ENCODE measurements around the gene DEFB110.

Gene DEFB110

DNA sequence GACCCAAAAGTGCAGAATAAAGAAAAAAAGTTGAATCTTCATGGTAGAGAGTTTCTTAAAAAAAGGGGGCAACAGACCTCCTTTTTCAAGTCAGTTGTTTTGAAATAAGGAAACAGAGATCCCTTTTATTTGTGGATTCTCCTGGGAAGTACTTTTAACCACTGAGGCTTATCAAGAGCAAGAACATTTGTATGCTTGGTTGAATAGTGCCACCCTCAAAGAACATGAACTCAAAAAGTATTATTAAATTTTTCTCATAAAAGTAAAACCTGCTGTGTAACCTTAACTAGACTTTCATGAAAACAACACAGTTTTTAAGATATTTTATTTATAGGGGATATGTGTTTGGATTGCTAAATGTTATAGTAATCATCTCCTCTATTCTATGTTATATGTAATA, at the start of gene DEFB110:
DEFB110 (minus strand) TSS at position 101 of the 400 bp plus-strand sequence; CDS start at position 42, 59 bp downstream.
- TF ChIP-seq, protein P1, sequence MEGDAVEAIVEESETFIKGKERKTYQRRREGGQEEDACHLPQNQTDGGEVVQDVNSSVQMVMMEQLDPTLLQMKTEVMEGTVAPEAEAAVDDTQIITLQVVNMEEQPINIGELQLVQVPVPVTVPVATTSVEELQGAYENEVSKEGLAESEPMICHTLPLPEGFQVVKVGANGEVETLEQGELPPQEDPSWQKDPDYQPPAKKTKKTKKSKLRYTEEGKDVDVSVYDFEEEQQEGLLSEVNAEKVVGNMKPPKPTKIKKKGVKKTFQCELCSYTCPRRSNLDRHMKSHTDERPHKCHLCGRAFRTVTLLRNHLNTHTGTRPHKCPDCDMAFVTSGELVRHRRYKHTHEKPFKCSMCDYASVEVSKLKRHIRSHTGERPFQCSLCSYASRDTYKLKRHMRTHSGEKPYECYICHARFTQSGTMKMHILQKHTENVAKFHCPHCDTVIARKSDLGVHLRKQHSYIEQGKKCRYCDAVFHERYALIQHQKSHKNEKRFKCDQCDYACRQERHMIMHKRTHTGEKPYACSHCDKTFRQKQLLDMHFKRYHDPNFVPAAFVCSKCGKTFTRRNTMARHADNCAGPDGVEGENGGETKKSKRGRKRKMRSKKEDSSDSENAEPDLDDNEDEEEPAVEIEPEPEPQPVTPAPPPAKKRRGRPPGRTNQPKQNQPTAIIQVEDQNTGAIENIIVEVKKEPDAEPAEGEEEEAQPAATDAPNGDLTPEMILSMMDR (IDR thresholded peaks at IDR 0.05): no peak
- Histone ChIP-seq H3K4me3 (no peak within 1 kb of the TSS), H3K27ac (no peak within 1 kb of the TSS)
- no peak for DNase-seq (ENCODE audit: low spot score)

DNA sequence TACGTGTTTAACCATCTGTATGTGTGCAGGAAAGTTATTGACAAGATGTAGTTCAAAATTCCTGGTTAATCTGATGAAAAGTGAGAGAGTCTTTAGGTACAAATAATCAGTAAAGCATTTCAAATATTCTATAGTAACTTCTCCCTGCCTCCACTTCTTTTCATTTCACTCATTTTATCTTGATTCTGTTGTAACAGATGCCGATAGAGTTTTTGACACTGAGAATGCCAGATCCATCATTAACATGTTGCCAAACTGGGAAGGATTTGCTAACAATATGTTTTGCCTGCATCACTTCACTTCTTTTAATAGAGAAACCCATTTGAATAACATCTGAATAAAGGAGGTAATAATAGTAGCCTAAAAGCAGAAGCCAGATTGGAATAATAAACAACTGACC, 48.3 kb upstream of the DEFB110 start:
- TF ChIP-seq, protein P1 (IDR thresholded peaks at IDR 0.05): no peak
- no peak overlapping the region for H3K4me3 ChIP-seq
- no peak overlapping the region for H3K27ac ChIP-seq
- no peak for DNase-seq (ENCODE audit: low spot score)

DNA sequence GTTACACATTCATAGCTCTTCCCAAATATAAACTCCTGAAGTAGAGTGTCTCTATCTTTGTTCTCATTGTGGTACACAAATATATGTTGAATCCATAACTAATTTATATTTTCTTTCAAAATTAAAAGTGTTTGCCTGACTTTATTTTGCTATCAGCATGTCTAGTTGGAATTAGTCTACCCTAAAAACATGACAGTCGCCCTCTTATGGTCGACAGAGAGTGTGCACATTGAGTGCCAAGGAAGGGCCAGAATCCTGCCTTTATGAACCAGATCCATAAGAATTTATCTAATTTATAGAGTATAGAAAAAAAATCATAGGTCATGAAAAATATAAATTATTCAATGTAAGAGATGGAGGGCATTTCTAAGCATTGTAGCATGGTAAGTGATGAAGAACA, 40.3 kb upstream of the DEFB110 start:
- no peak overlapping the region for H3K27ac ChIP-seq
- TF ChIP-seq, protein P1 (IDR thresholded peaks at IDR 0.05): no peak
- no peak for DNase-seq (ENCODE audit: low spot score)
- no peak overlapping the region for H3K4me3 ChIP-seq

DNA sequence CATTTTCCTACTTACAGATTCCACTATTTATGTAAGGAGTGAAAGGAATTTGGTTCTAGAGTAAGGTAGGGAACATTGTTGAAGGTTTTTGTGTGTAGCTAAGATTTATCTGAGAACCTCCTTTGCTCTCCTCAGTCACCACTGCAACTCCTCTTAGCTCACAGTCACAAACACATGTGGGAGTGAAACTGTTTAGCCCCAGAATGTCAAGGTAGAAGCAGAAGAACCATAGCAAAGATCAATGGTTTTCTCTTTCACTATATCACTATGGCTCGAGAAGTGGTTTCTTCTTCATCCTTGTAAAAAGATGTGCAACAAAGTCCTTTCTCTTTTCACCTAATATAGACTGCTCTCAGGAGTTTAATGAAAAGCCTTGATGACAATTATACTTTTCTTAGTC, 34.4 kb upstream of the DEFB110 start:
- Histone ChIP-seq H3K4me3 (no peak overlapping the region), H3K27ac (no peak overlapping the region)
- no peak for DNase-seq (ENCODE audit: low spot score)
- TF ChIP-seq, protein P1 (IDR thresholded peaks at IDR 0.05): no peak

DNA sequence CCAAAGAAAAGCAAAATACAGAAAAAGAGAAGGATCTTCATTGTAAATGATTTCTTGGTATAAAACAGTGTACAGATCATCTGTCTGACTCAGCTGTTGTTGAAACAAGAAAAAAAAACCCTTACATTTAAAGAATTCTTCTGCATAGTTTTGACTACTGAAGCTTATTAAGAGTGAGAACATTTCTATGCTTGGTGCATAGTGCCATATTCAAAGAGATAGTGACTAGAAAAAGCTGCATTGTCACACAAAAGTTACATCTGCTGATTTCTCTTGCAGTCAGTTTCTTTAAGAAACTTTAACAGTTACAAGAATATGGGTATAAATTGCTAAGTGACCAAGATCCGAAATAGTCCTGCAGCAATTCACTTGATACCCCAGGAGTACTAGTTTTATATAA, 28.0 kb upstream of the DEFB110 start, which contains the start of gene DEFB112:
DEFB112 (minus strand) TSS at position 101 of the 400 bp plus-strand sequence; CDS start at position 41, 60 bp downstream.
- TF ChIP-seq, protein P1 (IDR thresholded peaks at IDR 0.05): no peak
- no peak for DNase-seq (ENCODE audit: low spot score)
- H3K4me3 ChIP-seq: no peak within 1 kb of the TSS
- H3K27ac ChIP-seq: no peak within 1 kb of the TSS

DNA sequence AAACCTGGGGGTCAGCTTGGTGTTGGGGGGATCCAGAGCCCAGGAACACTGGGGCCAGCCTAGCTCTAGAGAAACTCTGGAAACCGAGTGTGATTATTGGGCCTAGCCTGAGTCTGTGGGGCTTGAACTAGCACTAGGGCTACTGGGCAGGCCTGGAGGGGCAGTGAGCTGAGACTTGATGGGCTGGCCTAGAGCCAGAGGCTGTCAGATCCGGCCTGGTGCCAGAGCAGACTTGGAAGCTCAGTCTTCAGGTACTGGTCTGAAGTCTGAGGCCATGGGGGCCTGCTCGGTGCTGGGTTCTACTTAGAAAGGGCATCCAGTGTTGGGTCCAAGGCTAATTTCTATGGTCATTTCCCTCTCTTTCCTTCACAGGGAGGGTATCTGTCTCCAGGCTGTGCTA, 25.2 kb upstream of the DEFB110 start:
- no peak for DNase-seq (ENCODE audit: low spot score)
- H3K27ac ChIP-seq: no peak overlapping the region
- TF ChIP-seq, protein P1 (IDR thresholded peaks at IDR 0.05): no peak
- no peak overlapping the region for H3K4me3 ChIP-seq

DNA sequence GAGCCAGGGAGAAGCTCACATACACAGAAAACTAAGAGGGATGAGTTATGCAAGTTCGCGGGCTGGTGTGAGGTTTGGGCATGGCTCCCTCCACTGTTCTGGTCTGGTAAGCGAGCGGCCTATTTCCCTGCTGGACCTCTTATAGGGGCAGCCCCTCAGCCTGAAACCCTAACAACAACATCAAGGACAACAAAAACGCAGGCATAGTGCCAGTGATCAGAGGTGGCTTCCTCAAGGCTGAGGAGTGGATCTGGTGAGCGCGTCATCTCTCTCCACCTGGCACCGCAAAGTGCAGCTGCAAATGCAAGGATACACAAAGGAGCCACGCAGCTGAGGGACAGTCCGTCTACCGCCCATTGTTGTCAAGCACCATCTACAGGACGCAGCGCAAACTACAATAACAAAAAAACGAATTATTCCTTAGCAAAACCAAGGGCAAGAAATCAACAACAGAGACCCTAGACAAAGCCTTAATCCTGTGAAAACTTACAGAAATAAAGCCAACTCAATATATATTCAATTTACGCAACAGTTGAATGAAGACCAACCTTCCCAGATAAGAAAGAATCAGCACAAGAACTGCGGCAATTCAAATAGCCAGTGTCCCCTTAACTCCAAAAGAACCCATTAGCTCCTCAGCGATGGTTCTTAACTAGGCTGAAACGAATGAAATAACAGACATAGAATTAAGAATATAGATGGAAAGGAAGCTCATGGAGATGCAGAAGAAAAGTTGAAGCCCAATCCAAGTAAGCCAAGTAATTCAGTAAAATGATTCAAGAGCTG, 9.2 kb upstream of the DEFB110 start:
- TF ChIP-seq, protein P1 (IDR thresholded peaks at IDR 0.05): no peak
- DNase-seq (ENCODE audit: low spot score): no peak

More for the DNA sequence above, 9.2 kb upstream of the DEFB110 start:
- Histone ChIP-seq H3K27ac (no peak overlapping the region), H3K4me3 (no peak overlapping the region)

Measured in coronary artery (tissue), 2 donors.